GM23338 (cell line): Measurements from ENCODE around the gene MITF. TPM values are rescaled to one million over a fixed set of nuclear protein-coding genes. Genes with fewer than 3 reads are reported as not detected.

Experiments
- ATAC-seq: fragments of 200-7000 bp; cut with Tn5 transposase; 3 replicates; pipeline ENCODE4 v1.9.1; 2020
- DNase-seq: peaks from one replicate; pipeline ENCODE4 v3.0.0-alpha.2; 2015; ENCODE audit warnings: low spot score
- H2AFZ ChIP-seq: fragments of 200-600 bp; sonication (generic); 2 replicates; pipeline ENCODE4 v1.8.0; 2016; ENCODE audit warnings: antibody characterized with exemption, mild to moderate bottlenecking, moderate library complexity
- H3F3A ChIP-seq: fragments of 200-600 bp; sonication (generic); replicated peaks from 2 replicates; pipeline ENCODE4 v1.8.0; 2017; ENCODE audit warnings: antibody characterized with exemption, mixed run types, low read depth
- H3K27ac ChIP-seq: fragments of 200-600 bp; sonication (generic); 2 replicates; pipeline ENCODE4 v1.6.1; 2016; ENCODE audit warnings: low read depth
- H3K27me3 ChIP-seq: fragments of 200-600 bp; sonication (generic); 2 replicates; pipeline ENCODE4 v1.8.0; 2016; ENCODE audit warnings: mild to moderate bottlenecking, mixed run types, moderate library complexity; ENCODE audit not compliant: insufficient read depth
- H3K36me3 ChIP-seq: fragments of 200-600 bp; sonication (generic); 2 replicates; pipeline ENCODE4 v1.8.0; 2016; ENCODE audit warnings: mild to moderate bottlenecking; ENCODE audit not compliant: insufficient read depth
- H3K4me1 ChIP-seq: fragments of 200-600 bp; sonication (generic); 2 replicates; pipeline ENCODE4 v1.8.0; 2016; ENCODE audit warnings: mild to moderate bottlenecking, moderate library complexity; ENCODE audit not compliant: insufficient read depth
- H3K4me2 ChIP-seq: fragments of 200-600 bp; sonication (generic); 2 replicates; pipeline ENCODE4 v1.7.1; 2017; ENCODE audit warnings: mixed run types
- H3K4me3 ChIP-seq: fragments of 200-600 bp; sonication (generic); 2 replicates; pipeline ENCODE4 v1.6.1; 2016; ENCODE audit warnings: mixed run types
- H3K79me2 ChIP-seq: fragments of 200-600 bp; sonication (generic); replicated peaks from 2 replicates; pipeline ENCODE4 v1.8.0; 2017; ENCODE audit warnings: mild to moderate bottlenecking; ENCODE audit not compliant: insufficient read depth
- H3K9me2 ChIP-seq: fragments of 200-600 bp; sonication (generic); 2 replicates; pipeline ENCODE4 v1.8.0; 2017; ENCODE audit not compliant: insufficient read depth
- H4K20me1 ChIP-seq: fragments of 200-600 bp; sonication (generic); replicated peaks from 2 replicates; pipeline ENCODE4 v1.8.0; 2017; ENCODE audit warnings: mild to moderate bottlenecking; ENCODE audit not compliant: insufficient read depth
- H3K27ac Mint-ChIP-seq: 2 replicates; pipeline ENCODE4 v1.8.0; 2020; ENCODE audit warnings: inconsistent platforms, mild to moderate bottlenecking, moderate library complexity, mixed read lengths
- H3K27me3 Mint-ChIP-seq: 3 replicates; pipeline ENCODE4 v1.8.0; 2022; ENCODE audit warnings: low read depth, mild to moderate bottlenecking, moderate library complexity, mixed read lengths, inconsistent platforms; ENCODE audit not compliant: insufficient read depth, poor library complexity
- H3K36me3 Mint-ChIP-seq: 3 replicates; pipeline ENCODE4 v1.8.0; 2021; ENCODE audit warnings: low read depth, mild to moderate bottlenecking, inconsistent platforms, moderate library complexity, mixed read lengths
- H3K4me1 Mint-ChIP-seq: 3 replicates; pipeline ENCODE4 v1.8.0; 2020; ENCODE audit warnings: mild to moderate bottlenecking, inconsistent platforms, mixed read lengths
- H3K4me3 Mint-ChIP-seq: 3 replicates; pipeline ENCODE4 v1.8.0; 2021; ENCODE audit warnings: moderate library complexity, mild to moderate bottlenecking, inconsistent platforms, mixed read lengths
- H3K9me3 Mint-ChIP-seq: 3 replicates; pipeline ENCODE4 v1.8.0; 2020; ENCODE audit warnings: moderate library complexity, mild to moderate bottlenecking, inconsistent platforms, mixed read lengths
- CREB1 ChIP-seq: fragments of 250-450 bp; sonication (Bioruptor Pico); IDR thresholded peaks from 2 replicates; pipeline ENCODE4 v1.5.0; 2020; ENCODE audit warnings: low read depth, mild to moderate bottlenecking, moderate library complexity
- CTCF ChIP-seq, 2 experiments: fragments of 200-600 bp in 1 of 2; sonication (generic) in 1 of 2; conservative IDR thresholded peaks; 2 replicates each; pipeline versions ENCODE4 v1.5.1 to v1.6.1; 2016 to 2017; ENCODE audit warnings: antibody characterized with exemption in 2 of 2, low read depth in 2 of 2, mild to moderate bottlenecking in 2 of 2, moderate library complexity in 1 of 2
- EZH2 ChIP-seq: fragments of 200-600 bp; sonication (generic); IDR thresholded peaks from one replicate; pipeline ENCODE4 v1.8.0; 2017; ENCODE audit warnings: antibody characterized with exemption, mild to moderate bottlenecking, low read depth; ENCODE audit not compliant: unreplicated experiment
- EZH2phosphoT487 ChIP-seq: fragments of 200-600 bp; sonication (generic); IDR thresholded peaks from one replicate; pipeline ENCODE4 v1.8.1; 2018; ENCODE audit warnings: antibody characterized with exemption; ENCODE audit not compliant: unreplicated experiment
- NANOG ChIP-seq: IDR thresholded peaks from 2 replicates; pipeline ENCODE4 v1.6.1; 2016; ENCODE audit warnings: antibody characterized with exemption, borderline replicate concordance
- POLR2AphosphoS5 ChIP-seq: IDR thresholded peaks from 2 replicates; pipeline ENCODE4 v1.6.1; 2016; ENCODE audit warnings: antibody characterized with exemption, low read depth
- STAT1 ChIP-seq: IDR thresholded peaks from one replicate; pipeline ENCODE4 v1.6.1; 2016; ENCODE audit warnings: antibody characterized with exemption; ENCODE audit not compliant: unreplicated experiment
- ZNF114 ChIP-seq: fragments of 250-450 bp; sonication (Bioruptor Pico); IDR thresholded peaks from 2 replicates; pipeline ENCODE4 v1.5.0; 2020; ENCODE audit warnings: mild to moderate bottlenecking, moderate library complexity
- polyA plus RNA-seq: library from polyadenylated mRNA; unstranded; fragments of >200 nt; fragmentation: Nextera tagmentation; extraction: Ambion mirVana; gene quantifications from 2 replicates; pipeline ENCODE4 v1.2.1, GENCODE V29; 2016
- total RNA-seq: library from RNA; depleted of rRNA; stranded (reverse); fragments of >200 nt; shearing (Covaris generic); gene quantifications from 2 replicates; pipeline ENCODE4 v1.2.3, GENCODE V29; 2014
- TF ChIP-seq, protein P1 (sequence below): IDR thresholded peaks from 2 replicates; pipeline ENCODE4 v1.6.1; 2016; ENCODE audit warnings: antibody characterized with exemption
- TF ChIP-seq, protein P2 (sequence below): IDR thresholded peaks from one replicate; pipeline ENCODE4 v1.6.1; 2018; ENCODE audit warnings: antibody characterized with exemption; ENCODE audit not compliant: unreplicated experiment

Gene MITF
- total and polyA plus RNA-seq, 2 experiments from 2014 or later = 1.9 to 2.4 TPM

GRCh38 chr3:69743975-69744906 lies 5.0 kb downstream of the MITF start:
- Histone ChIP-seq H3K36me3 (no peaks in the 10 kb centered on the region), H3K27ac (no peak overlapping the region), H3K4me3 (no peak overlapping the region), H3K79me2 (no peaks in the 10 kb centered on the region), H3F3A (no peaks in the 10 kb centered on the region), H3K4me1 (peaks cover 9% of the 10 kb centered on the region; the same call in 1 of the 2 replicates), H3K27me3 (peaks cover 17% of the 10 kb centered on the region; the same call in 1 of the 2 replicates), H2AFZ (no peak overlapping the region), H3K9me2 (no peaks in the 10 kb centered on the region), H4K20me1 (no peaks in the 10 kb centered on the region), H3K4me2 (no peak overlapping the region)
- DNase-seq (peak; percentile 30), ATAC-seq (no peak)
- H3K36me3 Mint-ChIP-seq = no peaks in the 10 kb centered on the region
- TF ChIP-seq, protein P1, sequence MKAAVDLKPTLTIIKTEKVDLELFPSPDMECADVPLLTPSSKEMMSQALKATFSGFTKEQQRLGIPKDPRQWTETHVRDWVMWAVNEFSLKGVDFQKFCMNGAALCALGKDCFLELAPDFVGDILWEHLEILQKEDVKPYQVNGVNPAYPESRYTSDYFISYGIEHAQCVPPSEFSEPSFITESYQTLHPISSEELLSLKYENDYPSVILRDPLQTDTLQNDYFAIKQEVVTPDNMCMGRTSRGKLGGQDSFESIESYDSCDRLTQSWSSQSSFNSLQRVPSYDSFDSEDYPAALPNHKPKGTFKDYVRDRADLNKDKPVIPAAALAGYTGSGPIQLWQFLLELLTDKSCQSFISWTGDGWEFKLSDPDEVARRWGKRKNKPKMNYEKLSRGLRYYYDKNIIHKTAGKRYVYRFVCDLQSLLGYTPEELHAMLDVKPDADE = no peak
- TF ChIP-seq, protein P2, sequence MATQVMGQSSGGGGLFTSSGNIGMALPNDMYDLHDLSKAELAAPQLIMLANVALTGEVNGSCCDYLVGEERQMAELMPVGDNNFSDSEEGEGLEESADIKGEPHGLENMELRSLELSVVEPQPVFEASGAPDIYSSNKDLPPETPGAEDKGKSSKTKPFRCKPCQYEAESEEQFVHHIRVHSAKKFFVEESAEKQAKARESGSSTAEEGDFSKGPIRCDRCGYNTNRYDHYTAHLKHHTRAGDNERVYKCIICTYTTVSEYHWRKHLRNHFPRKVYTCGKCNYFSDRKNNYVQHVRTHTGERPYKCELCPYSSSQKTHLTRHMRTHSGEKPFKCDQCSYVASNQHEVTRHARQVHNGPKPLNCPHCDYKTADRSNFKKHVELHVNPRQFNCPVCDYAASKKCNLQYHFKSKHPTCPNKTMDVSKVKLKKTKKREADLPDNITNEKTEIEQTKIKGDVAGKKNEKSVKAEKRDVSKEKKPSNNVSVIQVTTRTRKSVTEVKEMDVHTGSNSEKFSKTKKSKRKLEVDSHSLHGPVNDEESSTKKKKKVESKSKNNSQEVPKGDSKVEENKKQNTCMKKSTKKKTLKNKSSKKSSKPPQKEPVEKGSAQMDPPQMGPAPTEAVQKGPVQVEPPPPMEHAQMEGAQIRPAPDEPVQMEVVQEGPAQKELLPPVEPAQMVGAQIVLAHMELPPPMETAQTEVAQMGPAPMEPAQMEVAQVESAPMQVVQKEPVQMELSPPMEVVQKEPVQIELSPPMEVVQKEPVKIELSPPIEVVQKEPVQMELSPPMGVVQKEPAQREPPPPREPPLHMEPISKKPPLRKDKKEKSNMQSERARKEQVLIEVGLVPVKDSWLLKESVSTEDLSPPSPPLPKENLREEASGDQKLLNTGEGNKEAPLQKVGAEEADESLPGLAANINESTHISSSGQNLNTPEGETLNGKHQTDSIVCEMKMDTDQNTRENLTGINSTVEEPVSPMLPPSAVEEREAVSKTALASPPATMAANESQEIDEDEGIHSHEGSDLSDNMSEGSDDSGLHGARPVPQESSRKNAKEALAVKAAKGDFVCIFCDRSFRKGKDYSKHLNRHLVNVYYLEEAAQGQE = no peak
- TF ChIP-seq CTCF (conservative IDR thresholded peaks at IDR 0.05; ENCODE audit: low read depth in 2 of 2) (no peak), STAT1 (no peak), EZH2phosphoT487 (no peak), ZNF114 (no peak), POLR2AphosphoS5 (no peak)
- H3K27me3 Mint-ChIP-seq = no peaks in the 10 kb centered on the region
- no peak overlapping the region for H3K27ac Mint-ChIP-seq
- no peaks in the 10 kb centered on the region; the same call in 2 of the 3 replicates for H3K9me3 Mint-ChIP-seq
- no peak overlapping the region for H3K4me3 Mint-ChIP-seq
- peaks cover 20% of the 10 kb centered on the region for H3K4me1 Mint-ChIP-seq

DNA sequence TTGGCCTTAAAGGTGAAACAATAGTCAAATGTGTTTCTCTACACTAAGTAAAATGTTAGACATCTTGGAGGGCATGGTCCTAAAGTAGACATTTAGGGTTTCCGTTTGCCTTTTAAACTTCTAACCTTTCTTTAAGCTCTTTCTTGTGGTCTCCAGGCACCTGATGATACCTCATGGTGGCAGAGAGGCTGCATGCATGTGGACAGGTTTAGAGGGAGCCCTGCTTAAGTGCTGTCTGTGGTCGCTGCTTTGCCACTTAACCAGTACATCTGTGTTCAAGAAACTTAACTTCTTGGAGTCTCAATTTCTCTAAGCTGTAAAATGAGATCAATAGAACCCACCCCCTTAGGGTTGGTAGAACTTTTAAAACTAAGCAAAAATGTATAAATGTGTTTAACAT lies 6.2 kb downstream of the MITF start:
- no peaks in the 10 kb centered on the region for H3K79me2 ChIP-seq
- H3K4me3 ChIP-seq = no peak overlapping the region
- no peaks in the 10 kb centered on the region for H4K20me1 ChIP-seq
- Mint-ChIP-seq H3K4me1 (peaks cover 17% of the 10 kb centered on the region), H3K4me3 (no peak overlapping the region), H3K9me3 (no peaks in the 10 kb centered on the region; the same call in 2 of the 3 replicates), H3K27ac (no peak overlapping the region), H3K36me3 (no peaks in the 10 kb centered on the region), H3K27me3 (no peaks in the 10 kb centered on the region)
- H3K4me1 ChIP-seq = peaks cover 6% of the 10 kb centered on the region; the same call in 1 of the 2 replicates
- no peak overlapping the region for H3K4me2 ChIP-seq
- H3F3A ChIP-seq = no peaks in the 10 kb centered on the region
- peaks cover 14% of the 10 kb centered on the region; the same call in 1 of the 2 replicates for H3K27me3 ChIP-seq
- H3K9me2 ChIP-seq = no peaks in the 10 kb centered on the region
- DNase-seq (no peak), ATAC-seq (no peak)
- H3K36me3 ChIP-seq = no peaks in the 10 kb centered on the region
- H3K27ac ChIP-seq = no peak overlapping the region
- H2AFZ ChIP-seq = no peak overlapping the region
- TF ChIP-seq, protein P2 = no peak
- TF ChIP-seq CTCF (conservative IDR thresholded peaks at IDR 0.05; ENCODE audit: low read depth in 2 of 2) (no peak), CREB1 (CRISPR knock-in tag) (no peak), NANOG (no peak), EZH2 (no peak), POLR2AphosphoS5 (no peak)
